Smooth muscle cell of the brain vasculature (primary cell): ENCODE data around the gene UVRAG.

ENCODE experiments used
- DNase-seq: peaks from one replicate; pipeline ENCODE4 v3.0.0-alpha.2; 2012; ENCODE audit warnings: low read depth, low spot score

The UVRAG gene

GRCh38 chr11:76163289-76163880, 348.4 kb downstream of the UVRAG start:
- no peak for DNase-seq

GRCh38 chr11:76164081-76164480, 349.1 kb downstream of the UVRAG start:
- no peak for DNase-seq

GRCh38 chr11:76164861-76165751, 350.1 kb downstream of the UVRAG start:
- DNase-seq, result no peak

GRCh38 chr11:76166314-76166713, 351.3 kb downstream of the UVRAG start:
- no peak for DNase-seq

GRCh38 chr11:76167590-76167989, 352.6 kb downstream of the UVRAG start:
- DNase-seq, result no peak

- no peak for DNase-seq
Observed at GRCh38 chr11:76169473-76169896, 354.5 kb downstream of the UVRAG start.

- no peak for DNase-seq
Observed at GRCh38 chr11:76170468-76170867, 355.5 kb downstream of the UVRAG start.

GRCh38 chr11:76172583-76172982, 357.6 kb downstream of the UVRAG start:
- DNase-seq, result no peak

GRCh38 chr11:76173663-76174062, 358.7 kb downstream of the UVRAG start:
- DNase-seq, result no peak

- DNase-seq, result no peak
Observed at GRCh38 chr11:76174330-76174729, 359.3 kb downstream of the UVRAG start.

GRCh38 chr11:76175783-76176182, 360.8 kb downstream of the UVRAG start:
- DNase-seq, result no peak

GRCh38 chr11:76176463-76176862, 361.5 kb downstream of the UVRAG start:
- DNase-seq, result no peak

GRCh38 chr11:76177250-76177686, 362.3 kb downstream of the UVRAG start:
- no peak for DNase-seq

GRCh38 chr11:76179147-76179546, 364.1 kb downstream of the UVRAG start:
- DNase-seq, result no peak

- no peak for DNase-seq
Observed at GRCh38 chr11:76181371-76181770, 366.4 kb downstream of the UVRAG start.

- no peak for DNase-seq
Observed at GRCh38 chr11:76184551-76184993, 369.6 kb downstream of the UVRAG start.

GRCh38 chr11:76185511-76185910, 370.5 kb downstream of the UVRAG start:
- no peak for DNase-seq

GRCh38 chr11:76185931-76186401, 371.0 kb downstream of the UVRAG start:
- no peak for DNase-seq

GRCh38 chr11:76186776-76187279, 371.8 kb downstream of the UVRAG start:
- DNase-seq, result no peak

GRCh38 chr11:76188873-76189272, 373.9 kb downstream of the UVRAG start:
- DNase-seq, result no peak

GRCh38 chr11:76189682-76190081, 374.7 kb downstream of the UVRAG start:
- no peak for DNase-seq

GRCh38 chr11:76190376-76190775, 375.4 kb downstream of the UVRAG start:
- DNase-seq, result no peak
